SU-DHL-6 (cell line): ENCODE data around the gene TP73.

Source experiments
- H2AFZ ChIP-seq: fragments of 200-600 bp; sonication (generic); 2 replicates; pipeline ENCODE4 v1.6.1; 2014; ENCODE audit warnings: low read depth, mild to moderate bottlenecking, moderate library complexity, mixed read lengths, antibody characterized with exemption, low read length; ENCODE audit not compliant: severe bottlenecking
- H3F3A ChIP-seq: fragments of 200-600 bp; shearing (Covaris generic); 2 replicates; pipeline ENCODE4 v1.6.0; 2016; ENCODE audit warnings: antibody characterized with exemption, mild to moderate bottlenecking; ENCODE audit not compliant: insufficient read depth
- H3K27ac ChIP-seq: fragments of 200-600 bp; sonication (generic); 2 replicates; pipeline ENCODE4 v1.5.1; 2016; ENCODE audit warnings: low read depth, mild to moderate bottlenecking, low read length, moderate library complexity, mixed read lengths
- H3K27me3 ChIP-seq: fragments of 200-600 bp; sonication (generic), shearing (Covaris generic); 2 replicates; pipeline ENCODE4 v1.6.0; 2014; ENCODE audit warnings: mild to moderate bottlenecking, low read length
- H3K36me3 ChIP-seq: fragments of 200-600 bp; sonication (generic); 2 replicates; pipeline ENCODE4 v1.6.1; 2014; ENCODE audit warnings: mild to moderate bottlenecking, low read length, mixed read lengths
- H3K4me2 ChIP-seq: fragments of 300-600, 200-600 bp; shearing (Covaris generic), sonication (generic); 2 replicates; pipeline ENCODE4 v1.6.0; 2014; ENCODE audit warnings: low read length, low read depth, mild to moderate bottlenecking; ENCODE audit not compliant: poor library complexity, severe bottlenecking
- H3K4me3 ChIP-seq: fragments of 200-600 bp; sonication (generic); 2 replicates; pipeline ENCODE4 v1.5.1; 2014; ENCODE audit warnings: antibody characterized with exemption, low read length, mild to moderate bottlenecking, mixed read lengths; ENCODE audit not compliant: insufficient read depth, poor library complexity, severe bottlenecking
- H3K79me2 ChIP-seq: fragments of 200-600 bp; sonication (generic); 2 replicates; pipeline ENCODE4 v1.6.1; 2014; ENCODE audit warnings: mild to moderate bottlenecking, low read length, moderate library complexity; ENCODE audit not compliant: insufficient read depth
- H3K9ac ChIP-seq: fragments of 200-600 bp; sonication (generic); 2 replicates; pipeline ENCODE4 v1.7.0; 2014; ENCODE audit warnings: mild to moderate bottlenecking, low read length
- H3K9me2 ChIP-seq: fragments of 200-600 bp; sonication (generic); replicated peaks from 2 replicates; pipeline ENCODE4 v1.6.1; 2014; ENCODE audit warnings: low read length; ENCODE audit not compliant: insufficient read depth
- H3K9me3 ChIP-seq: fragments of 200-600 bp; sonication (generic); 2 replicates; pipeline ENCODE4 v1.6.1; 2014; ENCODE audit warnings: low read length, mixed read lengths; ENCODE audit not compliant: insufficient read depth
- H4K20me1 ChIP-seq: fragments of 200-600 bp; sonication (generic); 2 replicates; pipeline ENCODE4 v1.6.1; 2014; ENCODE audit warnings: low read depth, mild to moderate bottlenecking, antibody characterized with exemption, low read length, moderate library complexity, mixed read lengths
- CTCF ChIP-seq: fragments of 200-600 bp; sonication (generic); IDR thresholded peaks from one replicate; pipeline ENCODE4 v1.5.1; 2017; ENCODE audit warnings: antibody characterized with exemption, mild to moderate bottlenecking, low read length, moderate library complexity; ENCODE audit not compliant: insufficient read depth, poor library complexity, severe bottlenecking
- EZH2phosphoT487 ChIP-seq: fragments of 200-600 bp; sonication (generic), shearing (Covaris generic); conservative IDR thresholded peaks from 2 replicates; pipeline ENCODE4 v1.6.1; 2018; ENCODE audit warnings: mild to moderate bottlenecking, antibody characterized with exemption, low read length, moderate library complexity, mixed read lengths

TP73 gene

GRCh38 chr1:3779912-3780416 lies 127.6 kb downstream of the TP73 start:
- no peaks in the 10 kb centered on the region for H3K36me3 ChIP-seq
- H3K27ac ChIP-seq: no peak overlapping the region
- no peaks in the 10 kb centered on the region for H4K20me1 ChIP-seq
- no peaks in the 10 kb centered on the region for H3K79me2 ChIP-seq
- no peak overlapping the region for H2AFZ ChIP-seq
- no peak overlapping the region for H3K4me2 ChIP-seq
- no peaks in the 10 kb centered on the region for H3K9me2 ChIP-seq
- H3F3A ChIP-seq: no peaks in the 10 kb centered on the region
- H3K4me3 ChIP-seq: no peak overlapping the region
- H3K27me3 ChIP-seq: no peaks in the 10 kb centered on the region
- H3K9me3 ChIP-seq: no peaks in the 10 kb centered on the region
- no peak overlapping the region for H3K9ac ChIP-seq
- TF ChIP-seq CTCF: no peak
- no peak for TF ChIP-seq EZH2phosphoT487

- Histone ChIP-seq H3F3A (no peaks in the 10 kb centered on the region), H3K9me2 (no peaks in the 10 kb centered on the region), H2AFZ (no peak overlapping the region), H3K9me3 (no peaks in the 10 kb centered on the region), H3K4me2 (no peak overlapping the region), H3K9ac (no peak overlapping the region), H3K27me3 (no peaks in the 10 kb centered on the region), H3K36me3 (no peaks in the 10 kb centered on the region), H3K4me3 (no peak overlapping the region), H4K20me1 (no peaks in the 10 kb centered on the region), H3K79me2 (no peaks in the 10 kb centered on the region), H3K27ac (no peak overlapping the region)
- no peak for TF ChIP-seq CTCF
- TF ChIP-seq EZH2phosphoT487: no peak
Measured at GRCh38 chr1:3780901-3781300, 128.6 kb downstream of the TP73 start.

- no peaks in the 10 kb centered on the region for H3K27me3 ChIP-seq
- no peak overlapping the region for H3K9ac ChIP-seq
- H3K79me2 ChIP-seq: no peaks in the 10 kb centered on the region
- no peaks in the 10 kb centered on the region for H4K20me1 ChIP-seq
- no peak overlapping the region for H3K27ac ChIP-seq
- H3K9me2 ChIP-seq: no peaks in the 10 kb centered on the region
- no peaks in the 10 kb centered on the region for H3K9me3 ChIP-seq
- H3K36me3 ChIP-seq: no peaks in the 10 kb centered on the region
- no peak overlapping the region for H3K4me2 ChIP-seq
- no peaks in the 10 kb centered on the region for H3F3A ChIP-seq
- no peak overlapping the region for H2AFZ ChIP-seq
- TF ChIP-seq EZH2phosphoT487 (no peak), CTCF (no peak)
- no peak overlapping the region for H3K4me3 ChIP-seq
Measured at GRCh38 chr1:3783651-3784474, 131.5 kb downstream of the TP73 start.
